ENCODE results near the gene EIF2S1.
"Not testable (repeated sequence)": the region's sequence is repeated elsewhere in the genome, so short reads cannot be mapped to it uniquely, and the experiment has no call there.

EIF2S1 gene

DNA sequence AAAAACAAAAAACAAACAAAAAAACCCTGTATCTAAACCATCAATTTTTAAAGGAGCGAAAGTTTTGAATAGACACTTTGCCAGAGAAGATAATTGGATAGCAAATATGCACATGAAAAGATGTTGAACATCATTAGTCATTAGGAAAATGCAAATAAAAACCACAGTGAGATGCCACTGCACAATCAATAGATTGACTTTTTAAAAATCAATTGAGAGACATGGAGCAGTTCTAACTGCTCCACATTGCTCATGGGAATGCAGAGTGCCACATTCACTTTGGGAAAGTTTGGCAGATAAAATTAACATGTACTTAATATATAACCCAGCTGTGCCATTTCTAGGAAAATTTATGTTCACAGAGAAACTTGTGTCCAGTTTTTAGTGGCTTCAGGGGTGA, 12.7 kb downstream of the EIF2S1 start:
- no peak for DNase-seq

DNA sequence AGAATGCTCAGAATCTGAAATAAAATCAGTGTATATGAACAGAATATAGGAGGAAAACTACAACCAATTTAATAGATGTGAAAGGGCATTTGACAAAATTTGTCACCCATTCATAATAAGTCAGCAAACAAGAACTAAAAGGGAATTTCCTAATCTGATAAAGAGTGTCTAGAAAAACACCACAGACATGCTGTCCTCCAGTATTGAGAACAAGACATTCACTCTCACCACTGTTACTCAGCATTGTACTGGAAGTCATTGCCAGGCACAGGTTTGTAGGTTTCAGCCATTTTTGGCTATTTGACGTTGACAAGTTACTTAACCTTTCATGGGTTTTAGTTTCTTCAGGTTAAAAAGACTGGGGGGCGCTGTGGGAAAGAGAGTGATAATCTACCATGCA, 13.2 kb downstream of the EIF2S1 start:
- DNase-seq = no peak

DNA sequence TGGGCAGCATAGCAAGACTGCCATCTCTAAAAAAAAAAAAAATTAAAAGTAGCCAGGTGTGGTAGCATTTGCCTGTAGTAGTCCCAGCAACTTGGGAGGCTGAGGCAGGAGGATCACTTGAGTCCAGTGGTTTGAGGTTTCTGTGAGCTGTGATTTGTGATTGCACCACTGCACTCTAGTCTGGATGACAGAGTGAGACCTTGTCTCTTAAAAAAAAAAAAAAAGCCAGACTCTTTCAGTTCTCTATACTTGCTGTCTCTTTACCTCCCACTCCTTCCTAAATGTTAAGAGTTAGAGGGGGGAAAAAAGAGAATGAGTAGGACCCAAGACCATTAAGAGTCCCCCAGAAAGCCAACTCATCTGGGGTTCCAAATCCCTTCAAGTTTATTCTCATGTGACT, 17.8 kb downstream of the EIF2S1 start:
- no peak for DNase-seq

DNA sequence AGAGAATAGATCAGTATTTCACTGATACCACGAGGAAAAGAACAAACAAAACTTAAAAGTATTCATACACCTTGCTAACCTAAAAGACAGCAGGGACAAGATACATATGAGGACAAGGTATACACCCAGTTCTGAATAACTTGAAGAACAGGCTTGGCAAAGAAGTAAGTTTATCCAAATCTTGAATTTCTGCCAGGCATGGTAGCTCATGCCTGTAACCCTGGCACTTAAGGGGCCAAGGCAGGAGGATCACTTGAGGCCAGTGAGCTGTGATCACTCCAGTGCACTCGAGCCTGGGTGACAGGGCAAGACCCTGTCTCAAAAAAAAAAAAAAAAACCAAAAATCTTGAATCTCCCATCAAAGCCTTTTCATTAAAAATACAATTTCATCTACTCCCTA, 25.0 kb downstream of the EIF2S1 start:
- no peak for DNase-seq

DNA sequence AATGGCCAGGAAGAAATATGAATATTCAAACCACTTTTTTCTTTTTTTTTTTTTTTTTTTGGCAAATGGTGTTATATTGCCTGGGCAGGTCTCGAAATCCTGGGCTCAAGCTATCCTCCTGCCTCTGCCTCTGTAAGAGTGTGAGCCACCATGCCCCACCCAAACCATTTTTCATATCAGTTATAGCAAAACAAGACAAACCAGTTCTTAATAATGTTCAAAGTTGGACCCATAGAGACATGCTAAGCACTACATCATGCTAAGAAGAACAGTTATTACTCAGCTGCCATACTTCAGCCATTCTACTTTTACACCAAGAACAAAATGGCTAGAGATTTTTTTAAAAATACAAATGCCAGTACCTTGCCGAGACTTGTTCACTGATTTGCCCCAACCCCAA, 25.5 kb downstream of the EIF2S1 start:
- DNase-seq = no peak

DNA sequence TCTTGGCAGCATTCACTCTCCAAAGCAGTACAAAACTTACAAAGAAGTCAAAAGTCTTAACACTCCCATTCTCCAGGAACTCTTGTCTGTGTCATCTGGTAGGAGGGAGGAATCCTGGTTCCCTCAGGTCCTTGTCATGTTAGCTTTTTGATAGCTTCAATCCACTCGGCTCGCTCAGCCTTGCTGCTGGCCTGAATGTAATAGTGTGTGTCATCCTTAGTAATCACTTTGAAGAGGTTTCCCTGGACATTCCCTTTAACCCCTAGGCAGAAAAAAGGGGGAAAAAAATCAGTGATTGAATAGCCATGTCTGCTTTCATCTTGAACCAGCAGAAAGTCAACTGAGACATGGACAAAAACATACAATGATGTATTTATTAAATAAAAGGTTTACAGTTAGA, 27.1 kb downstream of the EIF2S1 start:
- DNase-seq = peak; percentile 33

DNA sequence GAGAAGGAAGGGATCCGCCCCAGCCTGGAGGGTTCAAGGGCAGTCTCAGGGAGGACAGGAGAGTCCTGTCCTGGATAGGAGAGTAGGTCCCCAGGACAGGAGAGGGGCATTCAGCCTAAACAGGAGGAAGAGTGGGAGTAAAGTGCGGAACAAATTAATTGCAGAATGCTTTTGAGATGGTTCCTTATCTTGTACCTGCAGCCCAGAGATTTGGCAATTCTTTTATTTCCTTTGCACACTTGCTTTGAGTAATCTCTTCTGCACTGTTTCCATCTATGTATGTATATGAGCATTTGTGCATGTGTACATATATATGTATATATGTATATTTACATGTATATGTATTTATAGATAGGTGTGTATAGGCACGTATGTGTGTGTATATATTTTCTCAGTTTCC, 29.1 kb downstream of the EIF2S1 start:
- no peak for DNase-seq

DNA sequence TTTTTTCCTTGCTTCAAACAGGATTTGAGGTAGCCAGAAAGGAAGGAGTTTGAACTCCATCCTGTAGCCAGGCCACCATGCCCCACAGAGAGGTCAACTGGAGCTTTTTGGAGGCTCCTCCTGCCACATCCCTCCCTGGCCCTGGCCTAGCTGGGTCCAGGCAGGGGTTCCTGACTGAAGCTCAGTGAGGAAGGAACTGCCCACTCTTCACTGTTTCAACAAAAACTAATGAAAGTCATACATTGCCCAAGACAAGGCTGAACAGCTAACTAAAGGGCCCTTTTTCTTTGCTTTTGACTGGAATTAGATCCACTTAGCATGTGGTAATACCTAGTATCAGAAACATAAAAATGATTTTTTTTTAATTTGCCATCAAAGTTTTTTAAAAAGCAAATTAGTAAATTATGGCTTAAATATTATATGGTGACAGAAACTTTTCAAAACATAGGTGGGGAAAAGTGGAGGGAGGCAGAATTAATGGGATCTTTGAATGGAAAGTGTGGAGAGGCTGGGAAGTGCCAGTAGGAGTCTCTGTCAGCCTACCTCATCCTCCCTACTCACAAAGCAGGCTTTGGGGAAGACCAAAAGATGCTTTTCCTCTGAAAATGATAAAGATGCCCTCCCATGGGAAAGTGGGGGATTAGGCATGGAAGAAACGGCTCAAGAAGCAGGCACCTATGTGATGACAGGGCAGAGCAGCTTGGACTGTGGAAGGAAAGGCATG, 29.8 kb downstream of the EIF2S1 start:
- DNase-seq = no peak

DNA sequence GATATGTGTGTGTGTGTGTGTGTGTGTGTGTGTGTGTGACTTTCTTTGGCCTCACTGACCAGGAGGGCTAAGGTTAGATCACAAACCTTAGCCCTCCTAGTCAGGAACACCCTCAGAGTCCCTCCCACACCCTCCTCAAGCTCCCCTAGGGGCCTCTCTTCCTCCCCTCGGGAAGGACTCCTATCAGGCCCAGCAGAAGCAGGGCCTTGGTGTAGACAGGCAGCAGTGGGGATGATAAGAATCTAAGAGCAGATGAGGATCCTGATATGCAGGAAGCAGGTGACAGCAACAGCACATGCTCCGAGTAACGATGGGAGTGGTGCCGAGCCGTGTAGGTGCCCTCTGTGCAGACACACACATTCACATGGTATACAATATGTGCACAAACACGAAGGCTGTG, 31.1 kb downstream of the EIF2S1 start:
- DNase-seq = no peak

DNA sequence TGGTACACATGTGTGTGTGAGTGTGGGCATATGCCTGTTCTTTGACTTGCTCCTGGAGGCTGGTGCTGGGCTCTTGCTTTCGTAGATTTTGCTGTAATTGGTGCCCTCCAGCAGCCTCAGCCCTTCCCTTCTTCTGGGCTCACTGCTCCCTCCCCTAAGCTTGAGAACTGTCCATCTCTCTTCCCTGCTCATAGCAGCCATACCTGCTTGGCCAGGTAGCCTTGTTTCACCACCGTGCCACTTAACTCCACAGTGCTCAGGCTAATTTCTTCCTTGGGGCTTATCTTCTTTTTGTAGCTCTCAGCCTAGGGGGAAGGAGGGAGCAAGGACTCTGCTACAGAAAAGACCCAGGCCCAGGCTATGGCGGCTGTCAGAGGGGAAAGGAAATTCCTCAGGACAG, 32.0 kb downstream of the EIF2S1 start:
- no peak for DNase-seq

DNA sequence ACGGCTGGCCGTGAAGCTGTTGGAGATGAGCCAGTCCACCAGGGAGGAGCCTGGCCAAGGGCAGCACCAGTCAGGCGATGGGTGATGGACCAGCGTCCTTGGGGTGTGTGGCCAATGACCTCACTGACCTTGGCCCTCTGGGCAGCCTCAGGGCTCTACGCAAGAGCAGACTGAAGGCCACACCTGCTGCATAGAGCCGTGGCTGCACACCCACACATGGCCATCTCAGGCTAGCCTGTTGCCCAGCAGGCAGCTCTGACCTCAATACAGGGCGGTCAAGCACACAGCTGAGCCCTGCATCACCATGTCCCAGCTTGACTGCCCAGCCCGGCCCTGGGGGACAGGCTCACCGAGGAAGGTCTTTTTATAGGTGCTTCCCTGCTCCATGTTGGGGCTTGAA, 32.7 kb downstream of the EIF2S1 start:
- no peak for DNase-seq

DNA sequence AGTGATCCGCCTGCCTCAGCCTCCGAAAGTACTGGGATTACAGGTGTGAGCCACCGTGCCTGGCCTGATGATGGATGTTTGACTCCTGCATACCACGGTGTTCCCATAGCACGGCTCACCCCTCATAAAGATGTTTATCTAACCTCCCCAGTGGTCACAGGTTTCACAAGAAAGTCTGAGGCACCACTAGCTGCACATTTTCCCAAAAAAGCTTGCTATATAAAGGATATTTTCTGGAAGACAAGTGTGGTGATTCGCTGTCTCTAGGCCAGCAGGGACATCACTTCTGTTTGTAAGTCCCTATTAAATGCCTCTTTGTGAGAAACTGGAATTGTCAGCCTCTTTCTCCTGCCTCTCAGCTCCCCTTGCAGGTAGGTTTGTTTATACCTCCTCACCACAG, 33.6 kb downstream of the EIF2S1 start:
- DNase-seq = no peak

DNA sequence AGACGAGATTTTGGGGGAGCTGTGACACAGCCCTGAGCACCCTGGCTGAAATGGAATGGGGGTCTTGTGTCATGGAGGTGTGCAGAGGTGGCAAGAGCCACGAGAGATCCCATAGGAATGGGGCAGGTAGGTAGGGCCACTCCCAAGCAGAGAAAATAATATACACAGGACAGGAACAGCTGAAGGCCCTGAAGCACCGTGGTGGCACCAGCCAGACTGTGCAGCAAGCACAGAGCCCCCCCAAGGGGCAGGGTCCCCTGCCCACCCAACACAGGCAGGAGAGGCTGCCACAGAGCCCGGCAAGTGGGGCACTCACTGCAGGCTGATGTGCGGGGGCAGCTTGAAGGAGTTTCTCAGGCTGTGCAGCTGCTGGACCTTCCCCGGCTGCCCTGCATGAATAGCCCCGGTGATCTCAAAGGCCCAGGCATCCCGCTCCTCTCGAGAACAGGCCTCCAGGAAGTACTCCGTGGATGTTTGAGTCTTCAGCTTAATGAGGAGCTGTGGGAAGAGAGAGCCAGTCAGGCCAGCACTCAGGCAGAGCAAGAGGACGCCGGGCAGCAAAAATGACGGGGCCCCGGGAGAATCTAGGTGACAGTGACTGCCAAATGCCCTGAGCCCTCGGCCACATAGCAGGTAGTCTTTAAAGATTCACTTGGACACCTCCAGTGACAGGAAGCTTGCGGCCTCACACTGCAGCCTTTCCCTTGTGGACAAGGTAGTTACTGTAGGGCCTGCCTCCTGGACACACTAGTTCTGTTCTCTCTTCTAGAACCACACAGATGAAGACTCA, 35.2 kb downstream of the EIF2S1 start:
- DNase-seq = no peak

DNA sequence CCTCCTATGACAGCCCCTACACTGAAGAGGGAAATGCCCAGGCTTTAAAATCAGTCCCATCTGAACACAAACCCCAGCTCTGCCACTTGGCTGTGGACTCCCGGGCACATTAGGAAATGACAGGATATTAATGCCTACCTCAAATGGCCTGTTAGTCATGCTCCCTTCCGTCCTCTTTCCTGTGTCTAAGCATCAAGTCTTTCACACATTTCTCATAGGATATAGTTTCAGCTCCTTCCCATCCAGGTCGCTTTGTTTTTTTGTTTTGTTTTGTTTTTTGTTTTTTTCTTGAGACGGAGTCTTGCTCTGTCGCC, 35.7 kb downstream of the EIF2S1 start:
- DNase-seq = peak; percentile 37

DNA sequence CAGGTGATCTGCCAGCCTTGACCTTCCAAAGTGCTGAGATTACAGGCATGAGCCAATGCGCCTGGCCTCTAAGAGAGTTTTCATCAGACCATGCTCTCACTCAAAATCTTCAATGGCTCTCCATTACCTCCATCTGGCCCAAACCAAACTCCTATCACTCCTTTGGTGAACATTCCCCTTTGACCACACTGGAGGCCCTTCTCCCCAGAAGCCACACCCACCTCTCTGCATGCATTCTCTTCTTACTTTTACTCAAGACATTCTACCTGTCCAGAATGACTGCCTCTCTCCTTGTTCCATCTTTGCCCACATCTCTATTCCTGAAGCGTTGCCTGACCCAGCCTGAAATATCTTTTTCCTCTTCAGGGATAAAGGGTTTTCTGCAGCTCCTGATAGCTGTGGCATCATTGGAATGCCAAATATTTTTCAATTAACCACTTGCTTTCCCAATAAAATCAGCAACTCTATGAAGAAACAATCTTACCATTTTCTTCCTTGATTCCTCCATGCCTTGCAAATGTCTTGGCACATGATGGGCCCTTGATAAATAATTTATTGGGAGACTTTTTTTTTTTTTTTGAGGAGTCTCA, 36.3 kb downstream of the EIF2S1 start:
- peak; percentile 69 for DNase-seq

DNA sequence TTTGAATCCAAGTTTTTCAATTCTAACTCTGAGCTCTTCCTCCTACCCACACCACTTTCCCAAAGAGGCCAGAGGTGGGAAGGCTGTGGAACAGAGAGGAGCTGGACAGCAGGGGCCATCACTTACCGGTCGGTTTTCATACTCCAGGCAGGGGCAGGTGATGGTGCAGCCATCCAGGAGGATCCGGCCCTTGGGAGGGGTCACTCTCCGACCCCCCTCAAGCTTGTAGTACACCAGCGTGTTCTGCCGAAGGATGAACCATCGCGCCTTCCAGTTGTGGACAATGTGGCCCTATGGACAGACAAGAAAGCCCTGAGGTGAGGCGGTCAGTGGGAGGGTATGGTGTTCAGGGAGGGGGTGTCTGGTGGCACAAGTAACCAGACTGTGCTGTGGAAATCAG, 37.4 kb downstream of the EIF2S1 start:
- DNase-seq = no peak

DNA sequence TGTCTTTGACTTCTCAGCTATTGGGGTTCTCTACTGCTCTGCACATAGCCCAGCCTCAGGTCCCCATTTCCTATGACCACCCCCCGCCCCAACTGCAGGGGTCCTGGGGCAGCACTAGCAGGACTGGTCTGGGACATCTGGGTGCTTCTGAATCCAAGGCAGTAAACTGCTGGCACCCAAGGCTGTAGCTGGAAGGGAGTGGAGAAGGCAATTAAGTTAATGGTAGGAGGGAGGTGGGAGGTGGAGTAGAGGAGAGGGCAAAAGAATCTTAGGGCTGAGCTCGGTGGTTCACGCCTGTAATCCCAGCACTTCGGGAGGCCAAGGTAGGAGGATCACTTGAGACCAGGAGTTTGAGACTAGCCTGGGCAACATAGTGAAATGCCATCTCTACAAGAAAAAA, 40.3 kb downstream of the EIF2S1 start:
- no peak for DNase-seq

DNA sequence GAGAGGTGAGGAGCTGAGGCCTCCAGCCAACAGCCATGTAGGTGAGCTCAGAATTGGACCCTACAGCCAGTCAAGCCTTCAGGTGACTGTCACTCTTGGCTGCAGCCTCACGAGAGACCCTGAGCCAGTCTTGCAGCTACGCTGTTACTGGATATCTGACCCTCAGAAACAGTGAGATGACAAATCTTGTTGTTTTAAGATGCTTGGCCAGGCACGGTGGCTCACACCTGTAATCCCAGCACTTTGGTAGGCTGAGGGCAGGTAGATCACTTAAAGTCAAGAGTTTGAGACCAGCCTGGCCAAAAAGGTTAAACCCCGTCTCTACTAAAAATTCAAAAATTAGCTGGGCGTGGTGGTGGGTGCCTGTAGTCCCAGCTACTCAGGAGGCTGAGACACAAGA, 45.6 kb downstream of the EIF2S1 start:
- no peak for DNase-seq

DNA sequence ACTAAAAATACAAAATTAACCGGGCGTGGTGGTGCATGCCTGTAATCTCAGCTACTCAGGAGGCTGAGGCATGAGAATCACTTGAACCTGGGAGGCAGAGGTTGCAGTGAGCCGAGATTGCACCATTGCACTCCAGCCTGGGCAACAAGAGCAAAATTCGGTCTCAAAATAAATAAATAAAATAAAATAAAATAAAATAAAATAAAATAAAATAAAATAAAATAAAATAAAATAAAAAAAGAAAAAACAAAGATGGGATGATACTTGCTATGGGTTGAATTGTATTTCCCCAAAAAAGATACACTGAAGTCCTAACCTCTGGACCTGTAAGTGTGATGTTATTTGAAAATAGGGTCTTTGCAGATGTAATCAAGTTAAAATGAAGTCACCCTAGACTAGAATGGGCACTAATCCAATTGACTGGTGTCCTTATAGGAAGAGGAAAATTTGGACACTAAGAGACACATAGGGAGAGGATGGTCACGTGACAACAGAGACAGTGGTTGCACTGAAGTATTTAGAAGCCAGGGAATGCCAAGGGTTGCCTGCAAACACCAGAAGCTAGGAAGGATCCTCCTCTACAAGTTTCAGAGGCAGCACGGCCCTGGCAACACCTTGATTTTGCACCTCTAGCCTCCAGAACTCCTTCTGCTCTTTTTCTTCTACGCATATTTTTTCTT, 48.1 kb downstream of the EIF2S1 start:
- DNase-seq = not testable (repeated sequence)

DNA sequence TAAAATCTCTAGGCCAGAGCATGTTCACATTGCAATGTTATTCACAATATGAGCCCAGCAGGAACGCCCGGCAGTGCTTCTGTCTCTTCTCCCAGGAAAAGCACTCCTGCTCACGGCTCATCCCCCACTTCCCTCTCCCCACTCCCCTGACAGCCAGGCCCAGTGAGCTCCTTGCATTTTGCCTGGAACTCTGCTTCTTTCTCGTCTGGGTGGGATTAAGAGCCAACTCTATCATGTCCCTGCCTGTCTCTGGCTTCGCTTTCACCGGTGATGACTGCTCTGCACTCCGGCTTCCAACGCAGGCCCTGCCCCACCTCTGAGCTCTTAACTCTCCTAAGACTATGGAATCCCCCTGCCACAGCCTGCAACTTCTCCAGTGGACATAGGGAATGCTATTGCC, 49.3 kb downstream of the EIF2S1 start:
- DNase-seq = no peak

DNA sequence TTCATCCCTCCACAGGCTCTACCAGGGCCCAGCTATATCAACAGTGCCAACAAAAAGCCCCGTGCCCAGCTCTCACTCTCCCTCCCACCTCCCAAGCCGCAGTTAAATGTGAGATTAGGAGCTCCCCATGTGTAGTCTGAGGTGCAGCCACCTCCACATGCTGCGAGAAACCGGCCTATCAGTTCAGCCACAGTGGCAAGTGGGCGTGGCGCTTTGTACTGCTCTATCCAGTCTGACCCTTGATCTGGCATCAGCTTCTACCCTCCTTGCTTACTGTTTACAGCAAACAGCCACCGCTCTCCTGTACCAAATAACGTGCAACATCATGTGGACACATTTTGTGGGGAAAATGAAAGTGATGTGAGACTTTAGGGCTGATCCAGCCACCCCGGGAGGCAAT, 50.2 kb downstream of the EIF2S1 start:
- DNase-seq = no peak

DNA sequence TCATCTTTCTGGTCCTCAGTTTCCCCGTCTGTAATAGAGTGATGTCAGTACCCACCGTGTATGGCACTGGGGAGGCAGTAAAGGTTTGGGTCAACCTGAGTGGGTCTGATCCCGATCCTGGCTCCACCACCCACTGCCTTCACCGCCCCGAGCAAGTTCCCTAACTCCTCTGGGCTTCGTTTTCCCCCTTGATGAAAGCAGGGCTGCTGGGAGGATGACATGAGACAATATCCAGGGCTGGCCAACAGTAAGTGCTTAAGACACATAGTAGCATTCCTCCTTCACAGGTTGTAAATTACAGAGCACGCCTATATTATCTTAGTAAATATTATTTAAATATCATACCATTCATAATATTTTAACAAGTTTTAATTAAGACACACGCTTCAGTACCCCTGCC, 51.2 kb downstream of the EIF2S1 start:
- DNase-seq = no peak

DNA sequence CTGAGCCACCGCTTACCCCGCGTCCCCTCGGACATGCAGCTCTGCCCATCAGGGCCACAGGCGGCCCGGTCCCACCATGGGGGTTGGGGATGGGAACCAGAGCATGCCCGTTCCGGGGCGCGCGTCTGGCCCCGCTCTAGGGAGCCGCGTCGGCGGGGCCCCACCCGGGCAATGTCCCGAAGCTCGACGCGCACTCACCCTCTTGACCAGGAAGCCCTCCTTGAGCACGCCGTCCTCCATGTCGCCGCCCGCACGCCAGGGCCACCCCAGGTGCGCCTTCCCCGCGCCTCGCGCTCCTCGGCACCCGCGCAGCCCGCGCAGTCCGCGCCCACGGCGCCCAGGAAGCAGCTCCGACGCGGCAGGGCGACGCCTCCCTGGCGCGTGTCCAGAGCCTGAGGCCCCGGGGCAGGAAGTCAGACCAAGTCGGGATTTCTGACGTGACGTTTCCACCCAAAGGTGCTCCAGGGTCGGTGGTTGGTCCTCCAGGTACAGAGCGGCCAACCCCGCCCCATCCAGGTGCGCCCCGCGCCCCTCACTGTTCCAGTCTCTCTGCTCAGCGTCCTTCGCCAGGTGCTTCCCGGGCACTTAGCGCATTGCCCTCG, 51.8 kb downstream of the EIF2S1 start, which contains the start of gene PLEK2:
Gene PLEK2 (minus strand): TSS at position 346 of the 602 bp plus-strand sequence. CDS start 106 bp downstream, at position 240.
- DNase-seq = peak; percentile 69

Data from EL (cell line).